IMR-90 (cell line): ENCODE results near the gene FBN3. TPM values are rescaled to one million over a fixed set of nuclear protein-coding genes. Genes with fewer than 3 reads are reported as not detected.

ENCODE experiments used
- ATAC-seq: fragments of 200-7000 bp; cut with Tn5 transposase; 2 replicates; pipeline ENCODE4 v1.9.1; 2020; ENCODE audit warnings: low read depth, mild to moderate bottlenecking, moderate library complexity
- BruUV-seq: library from RNA; stranded (reverse); fragments of 400-500 nt; replicated peaks from 2 replicates; lab custom pipeline; 2021; lab: Mats Ljungman, UMichigan
- CTCF ChIA-PET: fragments of 300-600 bp; formaldehyde crosslinking; extraction: SDS; loops from one replicate; lab custom pipeline; 2021; ENCODE audit warnings: antibody characterized with exemption; lab: Yijun Ruan, JAX
- POLR2A ChIA-PET: fragments of 300-600 bp; sonication (Branson Sonifier 250); formaldehyde crosslinking; loops from one replicate; lab custom pipeline; 2022; ENCODE audit warnings: antibody characterized with exemption; ENCODE audit not compliant: unreplicated experiment; lab: Charles Lee
- DNase-seq: peaks from one replicate; pipeline ENCODE4 v3.0.0; 2013
- H2AFZ ChIP-seq: replicated peaks from 2 replicates; pipeline ENCODE3; 2013; ENCODE audit warnings: low read length, mild to moderate bottlenecking; ENCODE audit not compliant: poor library complexity
- H2AK5ac ChIP-seq: 2 replicates; pipeline ENCODE4 v1.6.1; 2013; ENCODE audit warnings: low read depth, low read length, inconsistent platforms
- H2AK9ac ChIP-seq: replicated peaks from 2 replicates; pipeline ENCODE3; 2013; ENCODE audit warnings: mild to moderate bottlenecking, low read depth, low read length, moderate library complexity; ENCODE audit not compliant: poor library complexity
- H2BK120ac ChIP-seq: 2 replicates; pipeline ENCODE4 v1.6.1; 2013; ENCODE audit warnings: low read depth, low read length, inconsistent platforms
- H2BK15ac ChIP-seq: 3 replicates; pipeline ENCODE4 v1.6.1; 2013; ENCODE audit warnings: low read depth, low read length, inconsistent platforms
- H2BK20ac ChIP-seq: 2 replicates; pipeline ENCODE4 v1.6.1; 2013; ENCODE audit warnings: low read depth, mild to moderate bottlenecking, inconsistent platforms, low read length, moderate library complexity
- H2BK5ac ChIP-seq: 2 replicates; pipeline ENCODE4 v1.6.1; 2013; ENCODE audit warnings: mild to moderate bottlenecking, low read depth, low read length, inconsistent platforms; ENCODE audit not compliant: poor library complexity, severe bottlenecking
- H3K14ac ChIP-seq: replicated peaks from 2 replicates; pipeline ENCODE4 v1.6.1; 2013; ENCODE audit warnings: low read depth, low read length, inconsistent platforms
- H3K18ac ChIP-seq: 2 replicates; pipeline ENCODE4 v1.6.1; 2013; ENCODE audit warnings: low read depth, low read length, control low read depth
- H3K23ac ChIP-seq: 2 replicates; pipeline ENCODE4 v1.6.1; 2013; ENCODE audit warnings: low read depth, low read length, inconsistent platforms
- H3K27ac ChIP-seq: 2 replicates; pipeline ENCODE4 v1.5.1; 2013; ENCODE audit warnings: mild to moderate bottlenecking, control low read depth, low read length; ENCODE audit not compliant: insufficient read depth
- H3K27me3 ChIP-seq: 2 replicates; pipeline ENCODE4 v1.6.1; 2013; ENCODE audit warnings: low read length; ENCODE audit not compliant: control insufficient read depth, insufficient read depth
- H3K36me3 ChIP-seq: 2 replicates; pipeline ENCODE4 v1.6.1; 2013; ENCODE audit warnings: low read length, mixed read lengths; ENCODE audit not compliant: control insufficient read depth, insufficient read depth
- H3K4ac ChIP-seq: 2 replicates; pipeline ENCODE4 v1.6.1; 2013; ENCODE audit warnings: low read depth, low read length, inconsistent platforms
- H3K4me1 ChIP-seq: 2 replicates; pipeline ENCODE4 v1.6.1; 2013; ENCODE audit warnings: low read length, mixed read lengths; ENCODE audit not compliant: control insufficient read depth, insufficient read depth
- H3K4me2 ChIP-seq: 2 replicates; pipeline ENCODE4 v1.6.1; 2013; ENCODE audit warnings: low read depth, mild to moderate bottlenecking, control low read depth, low read length, moderate library complexity
- H3K4me3 ChIP-seq: 2 replicates; pipeline ENCODE4 v1.5.1; 2013; ENCODE audit warnings: low read depth, mild to moderate bottlenecking, control low read depth, low read length, moderate library complexity; ENCODE audit not compliant: insufficient read depth
- H3K56ac ChIP-seq: 2 replicates; pipeline ENCODE4 v1.6.1; 2013; ENCODE audit warnings: low read length, inconsistent platforms; ENCODE audit not compliant: insufficient read depth; ENCODE audit errors: extremely low read depth
- H3K79me1 ChIP-seq, 2 experiments: 2 replicates each; pipeline ENCODE4 v1.6.1; 2013; ENCODE audit warnings: low read length in 2 of 2, inconsistent platforms in 1 of 2, low read depth in 1 of 2
- H3K9ac ChIP-seq: 2 replicates; pipeline ENCODE4 v1.6.1; 2013; ENCODE audit warnings: low read depth, low read length, control low read depth
- H3K9me1 ChIP-seq: 2 replicates; pipeline ENCODE4 v1.6.1; 2013; ENCODE audit warnings: low read length, inconsistent platforms; ENCODE audit not compliant: insufficient read depth
- H3K9me3 ChIP-seq: 2 replicates; pipeline ENCODE4 v1.6.1; 2013; ENCODE audit warnings: low read length; ENCODE audit not compliant: control insufficient read depth, insufficient read depth
- H4K20me1 ChIP-seq: 2 replicates; pipeline ENCODE4 v1.6.1; 2013; ENCODE audit warnings: low read length, inconsistent platforms; ENCODE audit not compliant: insufficient read depth
- H4K5ac ChIP-seq: 2 replicates; pipeline ENCODE4 v1.6.1; 2013; ENCODE audit warnings: mild to moderate bottlenecking, low read depth, low read length, control low read depth
- H4K8ac ChIP-seq, 2 experiments: 2 replicates each; pipeline ENCODE4 v1.6.1; 2013; ENCODE audit warnings: low read depth in 2 of 2, low read length in 2 of 2, control low read depth in 1 of 2, inconsistent platforms in 1 of 2
- H4K91ac ChIP-seq: 2 replicates; pipeline ENCODE4 v1.6.1; 2013; ENCODE audit warnings: low read depth, low read length, inconsistent platforms; ENCODE audit not compliant: insufficient read depth
- BHLHE40 ChIP-seq: fragments of 150-350 bp; IDR thresholded peaks from 2 replicates; pipeline ENCODE4 v1.6.1; 2016; ENCODE audit warnings: mild to moderate bottlenecking, low read depth, low read length
- CEBPB ChIP-seq: IDR thresholded peaks from 2 replicates; pipeline ENCODE4 v1.6.1; 2012; ENCODE audit warnings: low read depth, low read length, improper control_type of control experiment
- CHD1 ChIP-seq: IDR thresholded peaks from 2 replicates; pipeline ENCODE4 v1.6.1; 2012; ENCODE audit warnings: low read depth, low read length, improper control_type of control experiment
- CTCF ChIP-seq: conservative IDR thresholded peaks from 2 replicates; pipeline ENCODE4 v1.5.1; 2012; ENCODE audit warnings: mild to moderate bottlenecking, low read depth, low read length, improper control_type of control experiment
- ELK1 ChIP-seq: fragments of 150-350 bp; IDR thresholded peaks from 2 replicates; pipeline ENCODE4 v1.6.1; 2016; ENCODE audit warnings: low read depth, mild to moderate bottlenecking, low read length, moderate library complexity, borderline replicate concordance
- FOS ChIP-seq: fragments of 150-350 bp; IDR thresholded peaks from 2 replicates; pipeline ENCODE4 v1.6.1; 2016; ENCODE audit warnings: low read depth, low read length
- MAFK ChIP-seq: IDR thresholded peaks from 2 replicates; pipeline ENCODE4 v1.6.1; 2012; ENCODE audit warnings: low read depth, low read length, improper control_type of control experiment
- MAZ ChIP-seq: IDR thresholded peaks from 2 replicates; pipeline ENCODE4 v1.6.1; 2012; ENCODE audit warnings: low read depth, mild to moderate bottlenecking, low read length, improper control_type of control experiment, moderate library complexity, borderline replicate concordance
- MXI1 ChIP-seq: IDR thresholded peaks from 2 replicates; pipeline ENCODE4 v1.6.1; 2012; ENCODE audit warnings: low read depth, mild to moderate bottlenecking, low read length, moderate library complexity, borderline replicate concordance
- NFE2L2 ChIP-seq: fragments of 150-350 bp; IDR thresholded peaks from 2 replicates; pipeline ENCODE4 v1.6.1; 2016; ENCODE audit warnings: low read depth, mild to moderate bottlenecking, low read length
- POLR2A ChIP-seq: IDR thresholded peaks from 2 replicates; pipeline ENCODE4 v1.6.1; 2012; ENCODE audit warnings: mild to moderate bottlenecking, low read depth, low read length
- RAD21 ChIP-seq: IDR thresholded peaks from 2 replicates; pipeline ENCODE4 v1.6.1; 2012; ENCODE audit warnings: low read length, improper control_type of control experiment
- RCOR1 ChIP-seq: IDR thresholded peaks from 2 replicates; pipeline ENCODE4 v1.6.1; 2012; ENCODE audit warnings: mild to moderate bottlenecking, low read length, improper control_type of control experiment; ENCODE audit not compliant: insufficient replicate concordance
- RFX5 ChIP-seq: IDR thresholded peaks from 2 replicates; pipeline ENCODE4 v1.8.0; 2012; ENCODE audit warnings: low read depth, mild to moderate bottlenecking, low read length, moderate library complexity
- SMC3 ChIP-seq: fragments of 150-350 bp; IDR thresholded peaks from 2 replicates; pipeline ENCODE4 v1.6.1; 2016; ENCODE audit warnings: low read depth, mild to moderate bottlenecking, antibody characterized with exemption, low read length, moderate library complexity
- USF2 ChIP-seq: fragments of 150-350 bp; IDR thresholded peaks from 2 replicates; pipeline ENCODE4 v1.6.1; 2017; ENCODE audit warnings: mild to moderate bottlenecking, antibody characterized with exemption, low read length, low read depth
- WGBS, 2 experiments: methylation state at CpG; one replicate each; pipeline versions ENCODE4 v1.1.5 to v1.1.7; 2013; ENCODE audit warnings: missing lambda C conversion rate in 2 of 2; ENCODE audit not compliant: insufficient read length in 1 of 2; ENCODE audit errors: extremely low coverage in 2 of 2; 5-methylcytosine and 5-hydroxymethylcytosine counted together
- dilution Hi-C: fragments of 300-500 bp; cut with HindIII; formaldehyde crosslinking; loops from one replicate; pipeline ENCODE4 v1.14.3; 2018; ENCODE audit warnings: low sequenced_read_pairs; ENCODE audit not compliant: unreplicated experiment
- in situ Hi-C: fragments of 300-500 bp; cut with MboI; formaldehyde crosslinking; loops from 3 replicates; pipeline ENCODE4 v1.14.3; 2019; ENCODE audit warnings: low sequenced_read_pairs, inconsistent platforms, mixed read lengths
- intact Hi-C: fragments of 100-400 bp; cut with micrococcal nuclease; formaldehyde crosslinking; loops from 2 replicates; pipeline ENCODE4 v1.10.0; 2022
- polyA plus RNA-seq, 3 experiments: library from polyadenylated mRNA; depleted of rRNA; stranded (reverse); fragments of >200 nt; gene quantifications; 2 replicates each; pipeline ENCODE4 v1.2.3, GENCODE V29; 2012; ENCODE audit warnings: low replicate concordance in 1 of 3
- total RNA-seq: library from RNA; depleted of rRNA; stranded (reverse); fragments of >200 nt; gene quantifications from 2 replicates; pipeline ENCODE4 v1.2.3, GENCODE V29; 2012

FBN3 gene
- total and polyA plus RNA-seq, 2 of the 4 experiments (the other 2 are of a cell fraction) = not detected

DNA sequence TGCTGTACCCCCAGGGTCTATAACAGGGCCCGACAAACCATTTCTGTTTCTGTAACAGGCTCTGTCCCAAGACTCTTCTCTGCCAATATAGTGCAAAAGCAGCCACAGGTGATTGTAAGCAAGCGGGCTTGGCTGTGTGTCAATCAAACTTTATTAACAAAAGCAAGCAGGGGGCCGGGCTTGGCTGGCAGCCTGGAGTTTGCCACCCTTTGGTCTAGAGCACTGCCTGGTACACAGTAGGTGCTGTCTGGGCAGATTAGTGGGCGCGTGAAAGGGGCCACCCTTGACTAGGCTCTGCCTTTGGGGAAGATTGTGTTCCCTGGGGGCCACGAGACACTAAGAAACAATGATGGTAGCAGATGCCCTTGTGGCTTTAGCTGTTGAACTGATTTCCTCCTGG is 69.4 kb downstream of the FBN3 start:
- DNase-seq (no peak), ATAC-seq (no peak)
- Histone ChIP-seq H3K9ac (no peak overlapping the region), H2BK5ac (no peak overlapping the region), H2BK15ac (no peak overlapping the region), H2AFZ (no peak overlapping the region), H3K4me3 (no peak overlapping the region), H4K5ac (no peak overlapping the region), H3K27ac (no peak overlapping the region), H2BK20ac (no peak overlapping the region), H4K8ac (no peak overlapping the region), H3K9me1 (no peaks in the 10 kb centered on the region), H4K91ac (no peak overlapping the region), H3K79me1 (no peaks in the 10 kb centered on the region), H3K36me3 (no peaks in the 10 kb centered on the region), H4K20me1 (no peaks in the 10 kb centered on the region), H3K27me3 (no peaks in the 10 kb centered on the region; the same call in 1 of the 2 replicates), H3K4ac (no peak overlapping the region), H3K4me2 (no peak overlapping the region), H2AK5ac (no peak overlapping the region), H3K14ac (no peak overlapping the region), H3K9me3 (no peaks in the 10 kb centered on the region), H3K4me1 (no peaks in the 10 kb centered on the region), H3K56ac (no peak overlapping the region), H2AK9ac (no peak overlapping the region), H3K18ac (no peak overlapping the region), H3K23ac (no peak overlapping the region), H2BK120ac (no peak overlapping the region)
- intact Hi-C loops (no loop called here), dilution Hi-C loops (no loop called here), in situ Hi-C loops (no loop called here)
- 76% methylated on average over 4 of the region's 6 CpGs; no CpG with 5 or more reads in 1 of the 2 experiments for WGBS, 2 experiments
- CTCF ChIA-PET = no interaction called here
- BruUV-seq = no TSS peak
- POLR2A ChIA-PET = no interaction called here
- no peak for TF ChIP-seq CHD1
- TF ChIP-seq POLR2A = no peak
- TF ChIP-seq NFE2L2 = no peak
- no peak for TF ChIP-seq ELK1
- no peak for TF ChIP-seq BHLHE40
- no peak for TF ChIP-seq CEBPB
- no peak for TF ChIP-seq USF2
- TF ChIP-seq MAZ = no peak
- no peak for TF ChIP-seq SMC3
- no peak for TF ChIP-seq FOS
- no peak for TF ChIP-seq RCOR1
- TF ChIP-seq MAFK = no peak
- TF ChIP-seq RFX5 = no peak
- TF ChIP-seq RAD21 = no peak
- no peak for TF ChIP-seq CTCF
- TF ChIP-seq MXI1 = no peak
